Duodenal mucosa (tissue), 2 donors: Measurements from ENCODE around the gene SAG.
"Not testable (repeated sequence)": the region's sequence is repeated elsewhere in the genome, so short reads cannot be mapped to it uniquely, and the experiment has no call there.

Source experiments
- H3K27ac ChIP-seq: one replicate; pipeline ENCODE4 v1.7.0; 2013; ENCODE audit warnings: low read depth, low read length
- H3K27me3 ChIP-seq, 2 donors: one replicate each; pipeline ENCODE4 v1.7.0; 2013; ENCODE audit warnings: low read length in 2 of 2, control low read depth in 1 of 2; ENCODE audit not compliant: insufficient read depth in 2 of 2, control insufficient read depth in 1 of 2
- H3K36me3 ChIP-seq, 2 donors: one replicate each; pipeline ENCODE4 v1.7.0; 2013; ENCODE audit warnings: low read length in 2 of 2, control low read depth in 1 of 2; ENCODE audit not compliant: insufficient read depth in 2 of 2, control insufficient read depth in 1 of 2
- H3K4me1 ChIP-seq, 2 donors: one replicate each; pipeline ENCODE4 v1.7.0; 2013; ENCODE audit warnings: low read length in 2 of 2, control low read depth in 1 of 2; ENCODE audit not compliant: insufficient read depth in 2 of 2, control insufficient read depth in 1 of 2
- H3K4me3 ChIP-seq, 2 donors: one replicate each; pipeline ENCODE4 v1.7.0; 2013; ENCODE audit warnings: low read length in 2 of 2, low read depth in 1 of 2
- H3K9ac ChIP-seq, 2 donors: one replicate each; pipeline ENCODE4 v1.7.0; 2013; ENCODE audit warnings: low read length in 2 of 2, low read depth in 1 of 2
- H3K9me3 ChIP-seq, 2 donors: one replicate each; pipeline ENCODE4 v1.7.0; 2013; ENCODE audit warnings: low read length in 2 of 2, control low read depth in 1 of 2; ENCODE audit not compliant: control insufficient read depth in 1 of 2

SAG gene

GRCh38 chr2:233325814-233326213, 18.2 kb downstream of the SAG start:
- Histone ChIP-seq H3K4me1 (no peaks in the 10 kb centered on the region), H3K27me3 (no peaks in the 10 kb centered on the region), H3K4me3 (no peak overlapping the region), H3K9ac (no peak overlapping the region), H3K9me3 (no peaks in the 10 kb centered on the region), H3K36me3 (no peaks in the 10 kb centered on the region), H3K27ac (no peak overlapping the region)

GRCh38 chr2:233326500-233326899, 18.9 kb downstream of the SAG start:
- no peaks in the 10 kb centered on the region for H3K27me3 ChIP-seq
- H3K4me1 ChIP-seq: peaks cover 4 to 5% of the 10 kb centered on the region in 2 donors
- H3K4me3 ChIP-seq: no peak overlapping the region
- no peaks in the 10 kb centered on the region for H3K36me3 ChIP-seq
- no peaks in the 10 kb centered on the region for H3K9me3 ChIP-seq
- no peak overlapping the region for H3K27ac ChIP-seq
- no peak overlapping the region for H3K9ac ChIP-seq

GRCh38 chr2:233328922-233329321, 21.3 kb downstream of the SAG start:
- no peaks in the 10 kb centered on the region for H3K9me3 ChIP-seq
- H3K4me1 ChIP-seq: peaks cover 13 to 19% of the 10 kb centered on the region in 2 donors
- H3K27ac ChIP-seq: no peak overlapping the region
- no peaks in the 10 kb centered on the region for H3K27me3 ChIP-seq
- no peaks in the 10 kb centered on the region for H3K36me3 ChIP-seq
- no peak overlapping the region for H3K9ac ChIP-seq
- H3K4me3 ChIP-seq: no peak overlapping the region

- H3K36me3 ChIP-seq: no peaks in the 10 kb centered on the region
- H3K4me1 ChIP-seq: peaks cover 16 to 21% of the 10 kb centered on the region in 2 donors
- H3K9me3 ChIP-seq: no peaks in the 10 kb centered on the region
- no peak overlapping the region for H3K4me3 ChIP-seq
- no peak overlapping the region for H3K9ac ChIP-seq
- no peaks in the 10 kb centered on the region for H3K27me3 ChIP-seq
- H3K27ac ChIP-seq: no peak overlapping the region
These were observed 22.0 kb downstream of the SAG start for GRCh38 chr2:233329489-233330135.

- H3K4me1 ChIP-seq: peaks cover 16 to 21% of the 10 kb centered on the region in 2 donors
- no peak overlapping the region for H3K4me3 ChIP-seq
- H3K27me3 ChIP-seq: no peaks in the 10 kb centered on the region
- H3K27ac ChIP-seq: peak overlapping the region; percentile 47
- no peak overlapping the region for H3K9ac ChIP-seq
- H3K36me3 ChIP-seq: no peaks in the 10 kb centered on the region
- H3K9me3 ChIP-seq: no peaks in the 10 kb centered on the region
These were observed 23.9 kb downstream of the SAG start for GRCh38 chr2:233331536-233331935.

- H3K27ac ChIP-seq: peak overlapping the region; percentile 32
- no peak overlapping the region for H3K9ac ChIP-seq
- no peaks in the 10 kb centered on the region for H3K27me3 ChIP-seq
- H3K36me3 ChIP-seq: no peaks in the 10 kb centered on the region
- no peaks in the 10 kb centered on the region for H3K9me3 ChIP-seq
- H3K4me1 ChIP-seq: peaks cover 21% of the 10 kb centered on the region in 2 donors
- no peak overlapping the region for H3K4me3 ChIP-seq
These were observed 24.5 kb downstream of the SAG start for GRCh38 chr2:233332125-233332524.

GRCh38 chr2:233334915-233335314, 27.3 kb downstream of the SAG start:
- Histone ChIP-seq H3K4me1 (peaks cover 29 to 31% of the 10 kb centered on the region in 2 donors), H3K4me3 (no peak overlapping the region), H3K9me3 (no peaks in the 10 kb centered on the region), H3K9ac (no peak overlapping the region), H3K27me3 (no peaks in the 10 kb centered on the region), H3K36me3 (no peaks in the 10 kb centered on the region), H3K27ac (no peak overlapping the region)

GRCh38 chr2:233336091-233336490, 28.5 kb downstream of the SAG start:
- H3K9ac ChIP-seq, H3K9me3 ChIP-seq, H3K27me3 ChIP-seq, H3K27ac ChIP-seq, H3K4me3 ChIP-seq, H3K36me3 ChIP-seq: not testable (repeated sequence)
- peaks cover 28% of the 10 kb centered on the region in 2 donors for H3K4me1 ChIP-seq

GRCh38 chr2:233336541-233336940, 28.9 kb downstream of the SAG start:
- H3K27me3 ChIP-seq: no peaks in the 10 kb centered on the region
- no peak overlapping the region for H3K4me3 ChIP-seq
- H3K9me3 ChIP-seq: peaks cover 0 to 4% of the 10 kb centered on the region in 2 donors
- no peaks in the 10 kb centered on the region for H3K36me3 ChIP-seq
- no peak overlapping the region for H3K9ac ChIP-seq
- peaks cover 26% of the 10 kb centered on the region in 2 donors for H3K4me1 ChIP-seq
- no peak overlapping the region for H3K27ac ChIP-seq

- Histone ChIP-seq H3K27me3 (no peaks in the 10 kb centered on the region), H3K9me3 (peaks cover 0 to 4% of the 10 kb centered on the region in 2 donors), H3K9ac (no peak overlapping the region), H3K27ac (no peak overlapping the region), H3K4me1 (peaks cover 20 to 24% of the 10 kb centered on the region in 2 donors), H3K36me3 (no peaks in the 10 kb centered on the region), H3K4me3 (no peak overlapping the region)
These were observed 30.4 kb downstream of the SAG start for GRCh38 chr2:233338046-233338445.
